DOHH2 (cell line): ENCODE data around the gene CCDC78.
A peak's percentile ranks its signal among the peaks of the same experiment; 100 is the strongest.

Source experiments
- H3F3A ChIP-seq: fragments of 200-600 bp; sonication (generic), shearing (Covaris generic); 2 replicates; pipeline ENCODE4 v1.6.0; 2016; ENCODE audit warnings: antibody characterized with exemption, mild to moderate bottlenecking; ENCODE audit not compliant: control insufficient read depth, insufficient read depth
- H3K27ac ChIP-seq: fragments of 200-600 bp; sonication (generic); 2 replicates; pipeline ENCODE4 v1.5.1; 2014; ENCODE audit warnings: low read depth, mild to moderate bottlenecking, low read length, moderate library complexity
- H3K27me3 ChIP-seq: fragments of 200-600 bp; sonication (generic); 2 replicates; pipeline ENCODE4 v1.6.1; 2014; ENCODE audit warnings: mild to moderate bottlenecking, low read length, mixed read lengths; ENCODE audit not compliant: control insufficient read depth
- H3K36me3 ChIP-seq: fragments of 200-600 bp; sonication (generic); 2 replicates; pipeline ENCODE4 v1.6.1; 2014; ENCODE audit warnings: mild to moderate bottlenecking, low read length, moderate library complexity, mixed read lengths; ENCODE audit not compliant: control insufficient read depth
- H3K4me1 ChIP-seq: fragments of 200-600 bp; sonication (generic); 2 replicates; pipeline ENCODE4 v1.6.1; 2014; ENCODE audit warnings: mild to moderate bottlenecking, low read length, mixed read lengths; ENCODE audit not compliant: control insufficient read depth
- H3K4me2 ChIP-seq: fragments of 200-600 bp; sonication (generic); 2 replicates; pipeline ENCODE4 v1.6.0; 2014; ENCODE audit warnings: mild to moderate bottlenecking, low read length, moderate library complexity
- H3K4me3 ChIP-seq: fragments of 200-600 bp; sonication (generic); 2 replicates; pipeline ENCODE4 v1.5.1; 2014; ENCODE audit warnings: mild to moderate bottlenecking, low read length, mixed read lengths
- H3K79me2 ChIP-seq: fragments of 200-600 bp; sonication (generic); 2 replicates; pipeline ENCODE4 v1.6.1; 2014; ENCODE audit warnings: mild to moderate bottlenecking, low read length, mixed read lengths; ENCODE audit not compliant: control insufficient read depth
- H3K9me2 ChIP-seq: fragments of 200-600 bp; sonication (generic); replicated peaks from 2 replicates; pipeline ENCODE4 v1.6.1; 2014; ENCODE audit warnings: mild to moderate bottlenecking, low read length, mixed read lengths; ENCODE audit not compliant: control insufficient read depth
- H3K9me3 ChIP-seq: fragments of 200-600 bp; sonication (generic); 2 replicates; pipeline ENCODE4 v1.6.1; 2014; ENCODE audit warnings: antibody characterized with exemption, low read length, mixed read lengths; ENCODE audit not compliant: control insufficient read depth, insufficient read depth
- H4K20me1 ChIP-seq: fragments of 200-600 bp; sonication (generic); 2 replicates; pipeline ENCODE4 v1.6.0; 2014; ENCODE audit warnings: low read depth, mild to moderate bottlenecking, antibody characterized with exemption, low read length, moderate library complexity; ENCODE audit not compliant: control insufficient read depth, insufficient read depth
- EZH2phosphoT487 ChIP-seq: fragments of 200-600 bp; sonication (generic); IDR thresholded peaks from 2 replicates; pipeline ENCODE4 v1.6.1; 2017; ENCODE audit warnings: borderline replicate concordance, mild to moderate bottlenecking, antibody characterized with exemption, low read length, moderate library complexity, mixed read lengths
- TF ChIP-seq, protein P1 (sequence below): fragments of 200-600 bp; sonication (generic); IDR thresholded peaks from one replicate; pipeline ENCODE4 v1.5.1; 2014; ENCODE audit warnings: antibody characterized with exemption, mild to moderate bottlenecking, low read depth, low read length; ENCODE audit not compliant: poor library complexity, severe bottlenecking

CCDC78 gene

GRCh38 chr16:678858-679813, 47.1 kb downstream of the CCDC78 start:
- Histone ChIP-seq H3K36me3 (peaks cover 34% of the 10 kb centered on the region), H3K4me1 (peaks cover 45% of the 10 kb centered on the region), H4K20me1 (peaks cover 21% of the 10 kb centered on the region), H3K4me2 (peak overlapping the region; percentile 88), H3K9me3 (no peaks in the 10 kb centered on the region), H3K79me2 (peaks cover 36% of the 10 kb centered on the region), H3K4me3 (peak overlapping the region; percentile 74), H3K9me2 (no peaks in the 10 kb centered on the region), H3K27ac (peak overlapping the region; percentile 44), H3F3A (no peaks in the 10 kb centered on the region; the same call in 1 of the 2 replicates), H3K27me3 (peaks cover 3% of the 10 kb centered on the region; the same call in 1 of the 2 replicates)
- TF ChIP-seq, protein P1, sequence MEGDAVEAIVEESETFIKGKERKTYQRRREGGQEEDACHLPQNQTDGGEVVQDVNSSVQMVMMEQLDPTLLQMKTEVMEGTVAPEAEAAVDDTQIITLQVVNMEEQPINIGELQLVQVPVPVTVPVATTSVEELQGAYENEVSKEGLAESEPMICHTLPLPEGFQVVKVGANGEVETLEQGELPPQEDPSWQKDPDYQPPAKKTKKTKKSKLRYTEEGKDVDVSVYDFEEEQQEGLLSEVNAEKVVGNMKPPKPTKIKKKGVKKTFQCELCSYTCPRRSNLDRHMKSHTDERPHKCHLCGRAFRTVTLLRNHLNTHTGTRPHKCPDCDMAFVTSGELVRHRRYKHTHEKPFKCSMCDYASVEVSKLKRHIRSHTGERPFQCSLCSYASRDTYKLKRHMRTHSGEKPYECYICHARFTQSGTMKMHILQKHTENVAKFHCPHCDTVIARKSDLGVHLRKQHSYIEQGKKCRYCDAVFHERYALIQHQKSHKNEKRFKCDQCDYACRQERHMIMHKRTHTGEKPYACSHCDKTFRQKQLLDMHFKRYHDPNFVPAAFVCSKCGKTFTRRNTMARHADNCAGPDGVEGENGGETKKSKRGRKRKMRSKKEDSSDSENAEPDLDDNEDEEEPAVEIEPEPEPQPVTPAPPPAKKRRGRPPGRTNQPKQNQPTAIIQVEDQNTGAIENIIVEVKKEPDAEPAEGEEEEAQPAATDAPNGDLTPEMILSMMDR, result no peak
- TF ChIP-seq EZH2phosphoT487, result no peak

DNA sequence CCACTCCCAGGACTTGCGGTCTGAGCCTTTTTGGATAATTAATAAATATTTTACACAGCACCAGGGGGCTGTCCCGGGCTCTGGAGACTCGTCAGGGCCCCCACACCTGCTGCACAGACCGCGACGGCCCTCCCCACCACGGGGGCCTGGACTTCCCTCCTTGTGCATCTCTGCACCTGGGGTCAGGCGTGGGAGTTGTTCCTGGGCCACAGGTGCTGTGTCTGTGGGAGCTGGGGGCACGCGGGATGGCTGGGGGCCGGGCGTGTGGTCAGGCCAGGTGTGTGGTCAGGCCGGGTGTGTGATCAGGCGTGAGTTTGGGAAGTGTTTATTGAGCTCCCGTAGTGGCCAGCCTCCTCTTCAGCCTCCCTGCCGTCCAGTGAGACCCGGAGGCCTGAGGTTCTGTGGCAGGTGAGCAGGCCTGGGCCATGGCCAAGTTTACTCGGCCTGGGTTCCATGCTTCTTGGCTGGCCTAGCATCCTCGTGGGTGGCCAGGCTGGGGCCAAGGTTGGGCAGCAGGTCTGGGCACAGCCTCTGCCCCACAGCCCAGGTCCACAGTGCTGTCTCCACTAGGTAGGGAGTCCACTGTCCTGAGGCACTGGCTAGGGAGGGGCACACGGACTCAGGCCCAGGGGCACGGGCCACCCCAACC, 47.9 kb downstream of the CCDC78 start:
- Histone ChIP-seq H3K9me3 (no peaks in the 10 kb centered on the region), H3K4me2 (no peak overlapping the region), H3K27me3 (peaks cover 3% of the 10 kb centered on the region; the same call in 1 of the 2 replicates), H3K36me3 (peaks cover 38% of the 10 kb centered on the region), H3F3A (no peaks in the 10 kb centered on the region; the same call in 1 of the 2 replicates), H3K4me1 (peaks cover 43% of the 10 kb centered on the region), H3K9me2 (no peaks in the 10 kb centered on the region), H3K27ac (no peak overlapping the region), H3K79me2 (peaks cover 30% of the 10 kb centered on the region), H4K20me1 (peaks cover 23% of the 10 kb centered on the region), H3K4me3 (no peak overlapping the region)
- no peak for TF ChIP-seq EZH2phosphoT487
- TF ChIP-seq, protein P1, result no peak

- Histone ChIP-seq H3K9me2 (no peaks in the 10 kb centered on the region), H4K20me1 (peaks cover 17% of the 10 kb centered on the region; the same call in 1 of the 2 replicates), H3K4me3 (no peak overlapping the region), H3K27me3 (peaks cover 3% of the 10 kb centered on the region; the same call in 1 of the 2 replicates), H3K36me3 (peaks cover 38% of the 10 kb centered on the region), H3K4me2 (no peak overlapping the region), H3K9me3 (no peaks in the 10 kb centered on the region), H3F3A (no peaks in the 10 kb centered on the region; the same call in 1 of the 2 replicates), H3K79me2 (peaks cover 22% of the 10 kb centered on the region), H3K4me1 (peaks cover 35% of the 10 kb centered on the region), H3K27ac (no peak overlapping the region)
- TF ChIP-seq EZH2phosphoT487, result no peak
- TF ChIP-seq, protein P1, result no peak
These were observed 48.7 kb downstream of the CCDC78 start for GRCh38 chr16:677316-678190.
